NCI-H1105 (cell line): ENCODE measurements around the gene TMEM178B.

ENCODE experiments used
- DNase-seq: peaks from one replicate; lab custom pipeline; 2025; lab: John Stamatoyannopoulos, UW

The TMEM178B gene

GRCh38 chr7:141475679-141476078, 401.8 kb downstream of the TMEM178B start:
- no peak for DNase-seq

GRCh38 chr7:141477865-141478264, 404.0 kb downstream of the TMEM178B start:
- no peak for DNase-seq

- DNase-seq = no peak
Measured at GRCh38 chr7:141478845-141479244, 405.0 kb downstream of the TMEM178B start.

- no peak for DNase-seq
Measured at GRCh38 chr7:141480953-141481352, 407.1 kb downstream of the TMEM178B start.

- no peak for DNase-seq
Measured at GRCh38 chr7:141481971-141482370, 408.1 kb downstream of the TMEM178B start.

- no peak for DNase-seq
Measured at GRCh38 chr7:141483044-141483443, 409.2 kb downstream of the TMEM178B start.

GRCh38 chr7:141484907-141485306, 411.0 kb downstream of the TMEM178B start:
- DNase-seq = no peak

- no peak for DNase-seq
Measured at GRCh38 chr7:141486959-141487358, 413.1 kb downstream of the TMEM178B start.

- DNase-seq = no peak
Measured at GRCh38 chr7:141490474-141490873, 416.6 kb downstream of the TMEM178B start.

- DNase-seq = no peak
Measured at GRCh38 chr7:141495057-141495456, 421.2 kb downstream of the TMEM178B start.

GRCh38 chr7:141497391-141497790, 423.5 kb downstream of the TMEM178B start:
- no peak for DNase-seq

- DNase-seq = no peak
Measured at GRCh38 chr7:141500608-141501007, 426.7 kb downstream of the TMEM178B start.

- no peak for DNase-seq
Measured at GRCh38 chr7:141501451-141501850, 427.6 kb downstream of the TMEM178B start.

GRCh38 chr7:141511316-141511675, 437.4 kb downstream of the TMEM178B start:
- DNase-seq = no peak

GRCh38 chr7:141511676-141512396, 438.0 kb downstream of the TMEM178B start:
- DNase-seq = no peak

- no peak for DNase-seq
Measured at GRCh38 chr7:141512597-141512996, 438.7 kb downstream of the TMEM178B start.

GRCh38 chr7:141513720-141514119, 439.9 kb downstream of the TMEM178B start:
- DNase-seq = no peak

- DNase-seq = no peak
Measured at GRCh38 chr7:141515941-141516340, 442.1 kb downstream of the TMEM178B start.

GRCh38 chr7:141519623-141520022, 445.8 kb downstream of the TMEM178B start:
- DNase-seq = no peak

- DNase-seq = no peak
Measured at GRCh38 chr7:141522657-141523342, 448.9 kb downstream of the TMEM178B start.

- DNase-seq = no peak
Measured at GRCh38 chr7:141525973-141526514, 452.2 kb downstream of the TMEM178B start.

- DNase-seq = no peak
Measured at GRCh38 chr7:141527076-141527475, 453.2 kb downstream of the TMEM178B start.

GRCh38 chr7:141528399-141528798, 454.5 kb downstream of the TMEM178B start:
- no peak for DNase-seq
